Measurements from ENCODE around the gene RBM33. TPM values are rescaled to one million over a fixed set of nuclear protein-coding genes. Genes with fewer than 3 reads are reported as not detected.

Gene RBM33
- total and polyA plus RNA-seq, 2 of the 13 experiments (the other 11 are each of a cell fraction or from before 2014, with no cell fraction given): 12.4 to 28.9 TPM

GRCh38 chr7:155620497-155620896 lies 24.0 kb upstream of the RBM33 start:
- Histone ChIP-seq H3K4me2 (ENCODE audit: low read depth, low read length) (no peak overlapping the region), H3K9me3 (ENCODE audit: low read length) (no peaks in the 10 kb centered on the region), H3K4me3 (replicated peaks in 1 of 3; ENCODE audit: insufficient read depth in 1 of 3, low read depth in 2 of 3, low read length in 3 of 3) (no peak overlapping the region), H4K20me1 (ENCODE audit: insufficient read depth, low read length) (no peaks in the 10 kb centered on the region), H3K79me2 (ENCODE audit: insufficient read depth, low read length) (no peaks in the 10 kb centered on the region), H3K27me3 (ENCODE audit: control insufficient read depth in 1 of 2, insufficient read depth in 2 of 2, low read length in 2 of 2) (no peaks in the 10 kb centered on the region), H3K36me3 (replicated peaks in 1 of 2; ENCODE audit: control insufficient read depth in 1 of 2, insufficient read depth in 2 of 2, low read length in 2 of 2) (no peaks in the 10 kb centered on the region), H3K27ac (ENCODE audit: extremely low read length, insufficient read depth, low read length) (peak overlapping the region; percentile 100), H2AFZ (ENCODE audit: low read length) (no peak overlapping the region), H3K9ac (ENCODE audit: insufficient read depth, low read depth, low read length) (no peak overlapping the region), H3K4me1 (ENCODE audit: insufficient read depth, low read length) (peaks cover 76% of the 10 kb centered on the region)
- no peak for ATAC-seq
- POLR2A ChIA-PET: interaction anchor here (1.0 to 3.2 kb wide), 7 partner anchors 17 to 95 kb away, joined by 5 to 72 read pairs (median 12); partner anchors contain the start of gene RBM33
- in situ Hi-C loops (cut with HindIII; ENCODE audit: extremely low pct_ligation_motif_present, low pct_unique_long_range_greater_than_20kb): no loop called here
- DNase-seq (ENCODE audit: low spot score): no peak
- FAIRE-seq: no peak
- WGBS (ENCODE audit: low lambda C conversion rate): 91% methylated on average over 6 of the region's 6 CpGs
- no TSS peak for BruUV-seq (replicated peaks)
- CTCF ChIA-PET (ENCODE audit: low intra/inter-chr PET ratio, low total read pairs): no interaction called here
- TF ChIP-seq, protein P1, sequence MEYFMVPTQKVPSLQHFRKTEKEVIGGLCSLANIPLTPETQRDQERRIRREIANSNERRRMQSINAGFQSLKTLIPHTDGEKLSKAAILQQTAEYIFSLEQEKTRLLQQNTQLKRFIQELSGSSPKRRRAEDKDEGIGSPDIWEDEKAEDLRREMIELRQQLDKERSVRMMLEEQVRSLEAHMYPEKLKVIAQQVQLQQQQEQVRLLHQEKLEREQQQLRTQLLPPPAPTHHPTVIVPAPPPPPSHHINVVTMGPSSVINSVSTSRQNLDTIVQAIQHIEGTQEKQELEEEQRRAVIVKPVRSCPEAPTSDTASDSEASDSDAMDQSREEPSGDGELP (IDR thresholded peaks at IDR 0.05; ENCODE audit: borderline replicate concordance, low read depth): no peak
- 0 out of 2 replicates have a peak, but pooled peaks have one; percentile 4 for TF ChIP-seq POGK (CRISPR knock-in tag; conservative IDR thresholded peaks at IDR 0.05)
- intact Hi-C loops (cut with micrococcal nuclease; ENCODE audit: unreplicated experiment): no loop called here

DNA sequence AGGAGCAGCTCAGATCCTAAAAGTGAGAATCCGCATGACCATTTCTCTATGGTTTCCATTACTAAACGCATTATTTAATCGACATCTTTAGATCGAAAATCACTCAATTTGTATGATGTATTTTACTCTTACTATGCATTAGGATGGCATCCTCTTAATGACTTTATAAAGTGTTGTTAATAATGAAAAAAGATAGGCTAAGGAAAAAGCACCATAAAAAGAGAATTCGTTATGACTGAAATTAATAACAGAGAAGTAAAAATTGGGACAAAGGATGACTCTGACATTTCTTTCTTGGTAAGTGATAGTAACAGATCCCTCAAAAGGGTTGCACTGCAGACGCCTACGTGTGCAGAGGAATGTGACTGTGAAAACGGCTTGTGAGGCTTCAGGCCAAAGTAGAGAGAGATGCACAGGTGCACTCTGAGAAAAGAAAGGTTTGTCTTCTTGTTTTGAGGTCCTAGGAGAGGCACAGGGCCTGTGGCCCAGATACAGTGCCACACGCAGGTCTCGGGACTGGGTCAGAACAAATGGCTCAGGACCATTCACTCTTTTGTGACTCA lies 23.0 kb upstream of the RBM33 start:
- no TSS peak for BruUV-seq (replicated peaks)
- Histone ChIP-seq H3K9me3 (ENCODE audit: low read length) (no peaks in the 10 kb centered on the region), H3K36me3 (replicated peaks in 1 of 2; ENCODE audit: control insufficient read depth in 1 of 2, insufficient read depth in 2 of 2, low read length in 2 of 2) (no peaks in the 10 kb centered on the region), H2AFZ (ENCODE audit: low read length) (no peak overlapping the region), H3K4me3 (replicated peaks in 1 of 3; ENCODE audit: insufficient read depth in 1 of 3, low read depth in 2 of 3, low read length in 3 of 3) (no peak overlapping the region), H3K27ac (ENCODE audit: extremely low read length, insufficient read depth, low read length) (no peak overlapping the region), H3K79me2 (ENCODE audit: insufficient read depth, low read length) (no peaks in the 10 kb centered on the region), H3K4me1 (ENCODE audit: insufficient read depth, low read length) (peaks cover 80% of the 10 kb centered on the region), H3K9ac (ENCODE audit: insufficient read depth, low read depth, low read length) (no peak overlapping the region), H3K27me3 (ENCODE audit: control insufficient read depth in 1 of 2, insufficient read depth in 2 of 2, low read length in 2 of 2) (no peaks in the 10 kb centered on the region), H4K20me1 (ENCODE audit: insufficient read depth, low read length) (no peaks in the 10 kb centered on the region), H3K4me2 (ENCODE audit: low read depth, low read length) (no peak overlapping the region; the same call in 1 of the 2 replicates)
- no peak for ATAC-seq
- FAIRE-seq: no peak
- ChIA-PET POLR2A (no interaction called here), CTCF (ENCODE audit: low intra/inter-chr PET ratio, low total read pairs) (no interaction called here)
- in situ Hi-C loops (cut with HindIII; ENCODE audit: extremely low pct_ligation_motif_present, low pct_unique_long_range_greater_than_20kb) (no loop called here), intact Hi-C loops (cut with micrococcal nuclease; ENCODE audit: unreplicated experiment) (no loop called here)
- DNase-seq (ENCODE audit: low spot score): no peak
- 95% methylated on average over 10 of the region's 10 CpGs for WGBS (ENCODE audit: low lambda C conversion rate)
- no peak for TF ChIP-seq ZSCAN12 (CRISPR knock-in tag; IDR thresholded peaks at IDR 0.05)
- no peak for TF ChIP-seq U2AF1 (optimal IDR thresholded peaks at IDR 0.05; ENCODE audit: low read depth, low read length)
- no peak for TF ChIP-seq U2AF2 (IDR thresholded peaks at IDR 0.05; ENCODE audit: low read depth, low read length)
- no peak for TF ChIP-seq ZXDC (CRISPR knock-in tag; IDR thresholded peaks at IDR 0.05)
- no peak for TF ChIP-seq PAX8 (CRISPR knock-in tag; IDR thresholded peaks at IDR 0.05; ENCODE audit: borderline replicate concordance)
- no peak for TF ChIP-seq ZNF24 (IDR thresholded peaks at IDR 0.05)
- TF ChIP-seq ARNTL (CRISPR knock-in tag; IDR thresholded peaks at IDR 0.05): no peak
